ENCODE measurements around the gene FRMD8.

FRMD8 gene, protein sequence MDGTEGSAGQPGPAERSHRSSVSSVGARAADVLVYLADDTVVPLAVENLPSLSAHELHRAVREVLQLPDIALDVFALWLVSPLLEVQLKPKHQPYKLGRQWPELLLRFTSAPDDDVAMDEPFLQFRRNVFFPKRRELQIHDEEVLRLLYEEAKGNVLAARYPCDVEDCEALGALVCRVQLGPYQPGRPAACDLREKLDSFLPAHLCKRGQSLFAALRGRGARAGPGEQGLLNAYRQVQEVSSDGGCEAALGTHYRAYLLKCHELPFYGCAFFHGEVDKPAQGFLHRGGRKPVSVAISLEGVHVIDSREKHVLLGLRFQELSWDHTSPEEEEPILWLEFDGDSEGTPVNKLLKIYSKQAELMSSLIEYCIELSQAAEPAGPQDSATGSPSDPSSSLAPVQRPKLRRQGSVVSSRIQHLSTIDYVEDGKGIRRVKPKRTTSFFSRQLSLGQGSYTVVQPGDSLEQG

DNA sequence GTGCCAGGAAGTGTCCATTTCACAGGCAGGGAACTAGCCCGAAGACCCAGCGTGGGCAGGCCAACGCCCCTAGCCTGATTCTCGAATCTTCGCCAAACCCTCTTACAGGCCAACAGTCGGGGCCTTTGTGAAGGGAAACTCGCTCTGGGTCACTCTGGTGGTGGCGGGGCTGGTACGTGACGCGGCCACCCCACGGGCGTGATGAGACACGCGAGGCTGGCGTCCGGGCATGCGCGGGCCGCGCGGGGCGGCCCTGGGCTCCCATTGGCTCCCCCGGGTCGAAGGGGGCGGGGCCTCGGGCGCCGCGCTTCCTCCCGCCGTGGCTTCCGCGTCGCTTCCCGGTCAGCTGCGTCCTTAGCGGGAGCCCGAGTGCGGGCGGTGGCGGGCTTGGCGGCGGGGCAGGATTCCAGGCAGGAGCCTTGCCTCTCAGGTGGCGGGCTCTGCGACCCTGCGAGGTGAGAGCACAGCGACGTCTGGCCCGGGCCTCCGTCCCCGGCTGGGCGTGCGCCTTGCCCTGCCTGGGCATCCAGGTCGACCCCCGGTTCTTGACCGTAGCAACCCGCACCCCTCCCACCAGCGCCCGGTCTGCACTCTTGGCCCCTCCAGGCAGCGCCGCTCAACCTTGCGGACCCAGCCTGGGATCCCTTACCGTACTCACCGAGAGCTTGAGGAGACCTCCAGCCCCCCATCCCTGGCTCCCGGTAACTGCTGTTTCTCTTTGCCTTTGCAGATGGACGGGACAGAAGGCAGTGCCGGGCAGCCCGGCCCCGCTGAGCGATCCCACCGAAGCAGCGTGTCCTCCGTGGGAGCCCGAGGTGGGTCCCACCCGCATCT, at the start of gene FRMD8:
Gene FRMD8, plus strand, starts transcription at position 331 of the 834 bp plus-strand sequence. Its CDS starts 400 bp downstream, at position 731.
- peak; percentile 92 for DNase-seq

DNA sequence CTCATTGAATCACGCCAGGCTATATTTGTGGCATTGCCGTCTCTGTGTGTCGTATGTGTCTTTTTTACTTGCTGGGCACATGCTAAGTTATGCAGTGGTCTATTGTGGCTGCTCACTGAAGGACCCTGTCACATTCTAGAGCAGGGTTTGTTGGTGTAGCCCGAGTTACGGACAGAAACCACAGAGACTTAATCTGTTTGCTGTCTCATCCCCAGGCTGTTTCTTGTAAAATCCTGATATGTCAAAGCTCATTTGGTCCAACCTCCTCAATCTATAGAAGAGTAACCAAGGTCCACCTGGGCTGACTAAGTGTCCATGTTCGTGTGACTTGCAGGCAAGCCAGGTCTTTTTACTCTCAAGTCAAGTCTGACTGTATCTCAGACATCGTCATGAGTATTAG, 47.8 kb upstream of the FRMD8 start:
- DNase-seq: no peak

DNA sequence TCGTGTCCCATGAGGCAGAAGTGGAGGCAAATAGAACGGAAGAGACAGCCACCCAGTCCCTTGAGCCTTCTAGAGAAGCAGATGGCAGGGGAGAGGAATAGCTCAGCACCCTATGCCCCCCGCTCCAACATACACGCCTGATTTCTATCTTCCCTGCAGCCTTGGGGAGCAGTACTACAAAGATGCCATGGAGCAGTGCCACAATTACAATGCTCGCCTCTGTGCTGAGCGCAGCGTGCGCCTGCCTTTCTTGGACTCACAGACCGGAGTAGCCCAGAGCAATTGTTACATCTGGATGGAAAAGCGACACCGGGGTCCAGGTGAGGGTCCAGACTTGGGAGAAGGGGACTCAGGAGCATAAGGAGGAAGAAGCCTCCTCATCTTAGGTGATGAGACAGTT, 46.2 kb upstream of the FRMD8 start:
- no peak for DNase-seq

DNA sequence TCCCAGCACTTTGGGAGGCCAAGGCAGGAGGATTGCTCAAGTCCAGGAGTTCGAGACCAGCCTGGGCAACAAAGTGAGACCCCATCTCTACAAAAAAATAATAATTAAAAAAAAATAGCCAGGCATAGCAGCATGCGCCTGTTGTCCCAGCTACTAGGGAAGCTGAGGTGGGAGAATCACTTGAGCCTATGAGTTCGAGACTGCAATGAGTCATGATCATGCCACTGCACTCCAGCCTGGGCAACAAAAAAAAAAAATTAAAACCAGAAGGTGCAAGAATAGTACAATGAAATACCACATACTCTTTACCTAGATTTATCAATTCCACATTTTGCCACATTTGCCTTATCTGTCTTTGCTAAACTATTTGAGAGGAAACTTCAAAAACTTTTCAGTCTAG, 44.6 kb upstream of the FRMD8 start:
- no peak for DNase-seq

DNA sequence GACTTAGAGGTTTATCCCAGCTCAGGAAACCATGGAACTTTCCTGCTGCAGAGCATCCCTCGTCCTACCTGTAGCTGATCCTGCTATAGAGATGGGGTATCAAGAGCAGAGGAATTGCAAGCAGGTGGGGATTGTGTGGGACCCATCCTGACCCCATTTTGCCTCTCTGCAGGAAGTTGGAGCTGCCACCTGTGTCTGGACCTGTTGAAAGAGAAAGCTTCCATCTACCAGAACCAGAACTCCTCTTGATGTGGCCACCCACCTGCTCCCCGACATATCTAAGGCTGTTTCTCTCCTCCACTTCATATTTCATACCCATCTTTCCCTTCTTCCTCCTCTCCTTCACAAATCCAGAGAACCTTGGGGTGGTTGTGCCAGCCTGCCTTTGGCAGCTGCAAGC, 34.9 kb upstream of the FRMD8 start:
- DNase-seq: no peak

DNA sequence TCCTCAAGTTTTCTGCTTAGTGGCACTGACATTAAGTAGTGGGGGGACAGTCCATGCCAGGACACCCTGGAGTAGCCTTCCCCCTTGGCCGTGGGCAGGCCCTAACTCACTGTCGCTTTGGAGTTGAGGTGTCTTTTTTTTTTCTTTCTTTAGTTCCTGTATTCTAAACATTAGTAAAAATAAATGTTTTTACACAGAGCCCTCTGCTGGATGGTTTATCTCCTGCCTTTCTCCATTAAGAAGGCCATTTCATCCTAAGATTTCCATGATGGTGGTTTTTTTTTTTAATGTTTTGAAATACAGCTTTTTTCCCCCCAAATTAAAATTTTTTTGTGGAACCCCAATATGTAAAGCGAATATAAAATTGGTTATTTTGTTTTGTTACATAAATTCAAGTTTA, 33.7 kb upstream of the FRMD8 start:
- DNase-seq: no peak

DNA sequence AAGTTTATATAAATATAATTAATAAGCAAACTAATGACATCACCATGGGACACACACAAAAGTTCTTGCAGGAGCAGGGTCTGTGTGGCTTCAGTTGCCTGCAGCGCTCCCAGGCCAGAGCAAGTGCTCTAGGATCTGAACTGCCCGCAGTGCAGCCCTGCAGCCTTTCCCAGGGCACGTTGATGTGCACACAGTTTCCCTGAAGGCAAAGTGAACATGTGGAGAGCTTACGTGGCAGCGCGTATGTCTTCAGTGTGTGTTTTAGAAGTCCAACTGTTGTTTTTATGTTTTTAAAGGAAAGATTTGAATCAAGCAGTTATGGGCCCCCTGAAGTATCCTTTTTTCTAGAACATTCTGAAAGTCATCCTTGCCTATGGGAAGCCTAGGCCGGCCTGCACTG, 33.1 kb upstream of the FRMD8 start:
- DNase-seq: no peak

DNA sequence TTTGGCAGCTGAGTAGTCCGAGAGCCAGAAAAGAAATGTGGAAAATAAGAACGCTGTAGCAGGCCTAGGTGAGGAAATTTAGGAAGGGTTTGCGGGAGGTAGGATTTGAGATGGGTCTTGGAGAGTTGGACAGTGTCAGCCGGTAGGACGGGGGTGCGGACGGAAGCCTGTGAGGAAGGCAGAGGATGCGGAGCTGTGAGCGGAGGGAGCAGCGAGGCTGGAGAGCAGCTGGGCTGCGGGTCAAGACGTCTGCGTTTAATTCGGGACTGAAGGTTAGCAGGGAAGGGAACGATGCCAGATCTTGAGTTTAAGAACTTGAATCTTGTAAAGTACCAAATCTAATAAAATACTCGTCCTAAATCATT, 32.6 kb upstream of the FRMD8 start:
- DNase-seq: no peak

DNA sequence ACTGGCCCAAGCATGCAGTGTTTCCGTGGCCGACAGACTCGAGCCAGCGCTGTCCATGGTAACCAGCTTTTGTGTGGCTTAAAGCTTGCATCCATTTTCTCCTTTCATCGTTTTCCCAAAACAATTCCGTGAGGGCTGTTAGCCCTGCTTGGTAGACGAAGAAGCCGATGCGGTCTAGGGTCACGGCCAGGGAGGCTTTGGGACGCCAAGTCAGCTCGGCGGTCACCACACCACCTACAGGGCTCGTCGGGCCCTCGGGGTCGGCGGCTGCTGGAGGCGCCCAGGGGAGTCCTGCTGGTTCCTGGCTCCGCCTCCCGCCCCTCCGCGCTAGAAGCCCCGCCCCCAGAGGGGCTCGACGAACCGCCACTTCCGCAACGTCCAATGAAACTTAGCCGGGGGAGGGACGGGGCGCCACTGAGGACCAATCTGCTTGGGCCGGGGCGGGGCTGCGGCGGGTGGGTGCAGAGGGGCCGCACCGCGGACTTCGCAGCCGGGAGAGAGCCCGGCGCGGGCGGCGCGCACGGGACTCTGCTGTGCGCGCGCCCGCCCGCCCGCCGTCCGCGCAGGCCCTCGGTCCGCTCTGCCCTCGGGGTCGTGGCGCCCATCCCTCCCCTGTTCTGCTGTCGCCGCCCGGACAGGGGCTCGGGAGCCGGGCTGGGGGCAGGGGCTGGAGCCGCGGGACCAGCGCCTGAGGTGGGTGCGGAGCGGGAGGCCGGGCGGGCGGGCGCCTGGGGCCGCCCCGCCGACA, 32.0 kb upstream of the FRMD8 start, which contains the start of gene TIGD3:
Gene TIGD3, plus strand, starts transcription at position 487 of the 748 bp plus-strand sequence. CDS start 1,058 bp downstream, outside the sequence.
- peak; percentile 98 for DNase-seq

DNA sequence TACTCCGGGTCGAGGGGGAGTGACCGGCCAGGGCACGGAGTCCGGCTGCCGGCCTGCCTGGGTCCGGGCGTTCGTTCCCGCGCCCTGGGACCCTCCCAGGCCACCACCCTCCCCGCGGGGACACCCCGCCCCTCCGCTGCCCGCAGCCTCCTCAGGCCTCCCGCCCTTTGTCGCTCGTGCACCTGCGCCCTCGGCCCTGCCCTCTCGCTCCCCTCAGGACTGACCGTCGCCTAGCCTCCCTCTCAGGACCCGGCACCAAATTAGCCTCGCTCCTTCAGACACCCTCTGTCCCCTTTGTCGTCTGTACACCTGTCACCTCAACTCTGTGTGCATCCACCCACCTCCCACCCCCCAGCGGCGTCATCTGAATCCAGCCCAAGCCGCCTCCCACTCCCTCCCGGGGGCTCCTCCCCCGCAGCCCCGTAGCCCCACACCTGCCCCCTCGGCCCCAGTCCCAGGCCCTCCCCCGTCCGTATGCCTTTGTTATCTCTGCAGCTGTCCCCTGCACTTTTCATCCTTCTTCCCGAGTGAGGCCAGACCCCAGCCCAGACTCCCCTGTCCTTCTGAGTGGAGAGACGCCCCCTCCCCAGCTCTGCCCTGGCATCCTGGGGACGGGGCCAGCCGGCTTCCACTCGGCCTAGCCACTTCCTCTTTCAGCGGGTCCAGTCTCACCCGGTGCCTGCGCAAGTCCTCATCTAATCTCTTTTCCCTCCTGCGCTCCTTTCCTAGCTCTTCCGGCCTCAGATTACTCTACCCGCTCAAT, 31.2 kb upstream of the FRMD8 start:
- DNase-seq: peak; percentile 61

DNA sequence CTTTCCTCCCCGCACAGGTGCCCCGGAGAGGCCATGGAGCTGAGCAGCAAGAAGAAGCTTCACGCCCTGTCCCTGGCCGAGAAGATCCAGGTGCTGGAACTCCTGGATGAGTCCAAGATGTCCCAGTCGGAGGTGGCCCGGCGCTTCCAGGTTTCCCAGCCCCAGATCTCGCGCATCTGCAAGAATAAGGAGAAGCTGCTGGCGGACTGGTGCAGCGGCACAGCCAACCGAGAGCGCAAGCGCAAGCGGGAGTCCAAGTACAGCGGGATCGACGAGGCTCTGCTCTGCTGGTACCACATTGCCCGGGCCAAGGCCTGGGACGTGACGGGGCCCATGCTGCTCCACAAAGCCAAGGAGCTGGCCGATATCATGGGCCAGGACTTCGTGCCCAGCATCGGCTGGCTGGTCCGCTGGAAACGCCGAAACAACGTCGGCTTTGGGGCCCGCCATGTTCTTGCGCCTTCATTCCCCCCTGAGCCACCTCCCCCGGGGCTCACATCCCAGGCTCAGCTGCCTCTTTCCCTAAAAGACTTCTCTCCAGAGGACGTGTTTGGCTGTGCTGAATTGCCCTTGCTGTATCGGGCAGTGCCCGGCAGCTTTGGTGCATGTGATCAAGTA, 30.6 kb upstream of the FRMD8 start:
- no peak for DNase-seq

DNA sequence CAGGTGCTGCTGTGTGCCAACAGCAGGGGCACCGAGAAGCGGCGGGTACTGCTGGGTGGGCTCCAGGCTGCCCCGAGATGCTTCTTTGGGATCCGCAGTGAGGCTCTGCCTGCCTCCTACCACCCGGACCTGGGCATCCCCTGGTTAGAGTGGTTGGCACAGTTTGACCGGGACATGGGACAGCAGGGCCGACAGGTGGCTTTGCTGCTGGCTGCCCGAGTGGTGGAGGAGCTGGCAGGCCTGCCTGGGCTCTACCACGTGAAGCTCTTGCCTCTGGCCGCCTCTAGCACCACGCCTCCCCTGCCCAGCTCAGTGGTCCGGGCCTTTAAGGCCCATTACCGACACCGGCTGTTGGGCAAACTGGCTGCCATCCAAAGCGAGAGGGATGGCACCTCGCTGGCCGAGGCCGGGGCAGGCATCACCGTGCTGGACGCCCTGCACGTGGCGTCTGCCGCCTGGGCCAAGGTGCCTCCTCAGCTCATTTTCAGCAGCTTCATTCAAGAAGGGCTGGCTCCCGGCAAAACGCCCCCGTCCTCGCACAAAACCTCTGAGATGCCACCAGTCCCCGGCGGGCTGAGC, 30.0 kb upstream of the FRMD8 start:
- no peak for DNase-seq

DNA sequence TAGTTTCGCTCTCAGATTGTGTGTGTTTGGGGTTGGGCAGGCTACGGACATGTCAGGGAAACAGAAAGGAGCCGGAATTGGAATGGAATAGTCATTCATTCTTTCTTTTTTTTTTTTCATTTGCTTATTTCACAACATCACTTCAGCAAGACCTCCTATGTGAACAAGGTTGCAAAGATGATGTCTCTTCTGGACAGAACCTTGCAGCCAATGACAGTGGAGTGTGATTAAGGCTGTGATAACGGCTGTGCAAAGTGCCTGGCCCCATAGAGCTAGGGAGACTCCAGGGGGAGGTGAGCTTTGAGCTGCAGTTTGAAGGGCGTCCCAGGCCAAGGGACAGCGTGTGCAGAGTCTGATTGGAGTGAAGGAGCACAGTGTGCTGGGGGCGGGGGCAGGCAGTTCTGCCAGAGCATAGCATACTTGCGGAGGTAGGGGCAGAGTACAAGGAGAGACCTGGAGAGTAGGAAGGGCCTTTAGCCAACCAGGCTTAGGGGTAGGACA, 28.5 kb upstream of the FRMD8 start:
- DNase-seq: no peak

DNA sequence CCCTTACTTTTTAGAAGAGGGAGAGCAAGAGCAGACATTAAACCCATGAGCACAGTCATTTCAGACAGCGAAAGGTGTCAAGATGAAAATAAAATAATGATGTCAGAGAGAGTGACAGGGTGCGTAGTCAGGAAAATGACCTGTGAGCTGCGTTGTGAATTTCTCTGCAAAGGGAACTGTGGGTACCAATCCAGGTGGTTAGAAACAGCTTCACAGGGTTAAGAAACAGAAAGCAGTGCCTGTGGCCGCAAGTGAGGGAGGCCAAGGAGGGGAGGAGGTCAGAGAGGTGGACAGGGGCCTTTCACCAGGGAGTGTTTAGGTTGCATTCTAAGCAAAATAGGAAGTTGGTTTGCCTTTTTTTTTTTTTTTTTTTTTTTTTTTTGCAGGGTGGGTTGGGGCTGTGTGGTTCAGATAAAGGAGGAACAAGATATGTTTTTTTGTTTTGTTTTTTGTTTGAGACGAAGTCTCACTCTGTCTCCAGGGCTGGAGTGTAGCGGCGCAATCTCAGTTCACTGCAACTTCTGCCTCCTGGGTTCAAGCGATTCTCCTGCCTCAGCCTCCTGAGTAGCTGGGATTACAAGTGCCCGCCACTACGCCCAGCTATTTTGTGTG, 24.0 kb upstream of the FRMD8 start:
- no peak for DNase-seq

DNA sequence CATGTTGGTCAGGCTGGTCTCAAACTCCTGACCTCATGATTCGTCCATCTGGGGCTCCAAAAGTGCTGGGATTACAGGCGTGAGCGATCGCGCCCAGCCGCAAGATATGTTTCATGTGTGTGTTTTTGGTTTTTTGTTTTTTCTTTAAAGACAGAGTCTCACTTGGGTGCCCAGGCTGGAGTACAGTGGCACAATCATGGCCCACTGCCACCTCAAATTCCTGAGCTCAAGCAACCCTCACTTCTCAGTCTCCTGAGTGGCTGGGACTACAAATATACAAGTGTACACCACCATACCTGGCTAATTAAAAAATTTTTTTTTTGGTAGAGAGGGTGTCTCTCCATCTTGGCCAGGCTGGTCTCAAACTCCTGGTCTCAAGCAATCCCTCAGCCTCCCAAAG, 23.5 kb upstream of the FRMD8 start:
- DNase-seq: no peak

DNA sequence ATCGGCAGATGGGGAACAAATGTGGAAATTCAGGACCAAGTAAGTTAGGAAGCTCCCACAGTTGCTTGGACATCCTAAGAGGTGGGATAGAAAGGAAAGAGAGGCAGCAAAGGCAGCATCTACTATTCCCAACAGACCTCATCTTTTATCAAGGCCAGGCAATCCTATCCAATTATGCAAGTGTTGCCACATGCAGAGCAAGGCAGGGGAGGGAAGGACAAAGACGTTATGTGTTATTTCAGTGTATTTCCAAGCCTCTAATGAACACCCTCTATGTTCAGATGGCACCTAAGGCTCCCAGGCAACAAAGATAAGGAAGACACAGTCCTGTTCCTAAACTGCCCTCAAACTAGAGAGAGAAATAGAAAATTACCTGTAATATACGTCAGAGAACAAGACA, 22.7 kb upstream of the FRMD8 start:
- DNase-seq: no peak

DNA sequence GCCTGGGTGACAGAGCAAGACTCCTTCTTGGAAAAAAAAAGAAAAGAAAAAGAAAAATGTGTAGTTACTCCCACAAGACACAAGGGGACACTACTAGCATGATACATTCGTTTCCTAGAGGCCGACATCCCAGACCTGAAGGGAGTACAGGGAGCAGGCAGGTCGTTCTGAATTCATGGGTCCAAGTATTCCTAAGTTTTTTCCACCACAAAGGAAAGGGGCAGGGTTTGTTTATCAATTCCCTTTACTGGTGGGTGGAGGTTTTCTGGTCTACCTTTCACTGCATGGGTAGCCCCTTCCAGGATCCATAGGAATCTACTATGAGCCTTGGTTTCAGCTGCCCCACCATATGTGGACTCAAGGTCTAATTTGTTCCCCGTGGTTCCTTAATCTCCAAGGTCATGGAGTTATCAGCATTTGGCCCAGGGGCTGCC, 20.1 kb upstream of the FRMD8 start:
- DNase-seq: no peak

DNA sequence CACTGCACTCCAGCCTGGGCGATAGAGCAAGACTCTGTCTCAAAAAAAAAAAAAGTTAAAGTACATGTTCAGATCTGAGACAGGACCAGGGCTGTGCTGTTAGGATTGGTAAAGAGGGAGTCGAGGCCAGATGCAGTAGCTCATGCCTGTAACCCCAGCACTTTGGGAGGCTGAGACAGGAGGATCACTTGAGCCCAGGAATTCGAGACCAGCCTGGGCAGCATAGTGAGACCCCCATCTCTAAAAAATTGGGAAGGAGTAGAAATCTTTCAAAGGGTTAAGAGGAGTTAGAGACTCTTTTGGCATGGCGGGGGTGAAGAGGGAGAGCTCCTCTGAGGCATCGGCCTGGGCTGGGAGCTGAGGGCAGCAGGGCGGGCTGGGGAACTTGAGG, 15.8 kb upstream of the FRMD8 start:
- no peak for DNase-seq

DNA sequence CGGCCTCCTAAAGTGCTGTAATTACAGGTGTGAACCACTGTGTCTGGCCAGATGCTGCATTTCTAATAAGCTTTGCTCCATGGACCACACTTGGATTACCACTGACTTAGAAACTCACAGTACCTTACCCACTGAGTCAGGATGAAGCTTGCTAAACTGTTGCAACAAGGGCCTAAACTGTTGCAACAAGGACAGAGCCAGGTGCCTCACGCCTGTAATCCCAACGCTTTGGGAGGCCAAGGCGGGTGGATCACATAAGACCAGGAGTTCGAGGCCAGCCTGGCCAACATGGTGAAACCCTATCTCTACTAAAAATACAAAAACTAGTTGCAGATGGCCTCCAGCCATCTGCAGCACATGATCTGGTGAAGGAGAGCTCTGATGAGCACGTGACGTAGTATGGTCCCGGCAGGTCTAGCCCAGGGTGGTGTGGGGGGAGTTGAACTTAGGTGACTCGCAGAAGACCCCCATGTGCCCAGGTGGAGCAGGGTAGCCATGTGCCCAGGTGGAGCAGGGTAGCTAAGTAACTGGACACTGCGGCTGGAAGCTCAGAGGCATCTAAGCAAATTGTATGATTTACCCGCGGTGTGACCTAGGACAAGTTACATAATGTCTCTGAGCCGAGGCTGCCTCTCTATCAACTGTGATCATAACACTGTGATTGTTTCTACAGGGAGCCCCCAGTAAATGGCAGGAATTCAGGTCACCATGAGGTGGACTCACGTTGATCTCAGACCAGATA, 12.4 kb upstream of the FRMD8 start:
- no peak for DNase-seq

DNA sequence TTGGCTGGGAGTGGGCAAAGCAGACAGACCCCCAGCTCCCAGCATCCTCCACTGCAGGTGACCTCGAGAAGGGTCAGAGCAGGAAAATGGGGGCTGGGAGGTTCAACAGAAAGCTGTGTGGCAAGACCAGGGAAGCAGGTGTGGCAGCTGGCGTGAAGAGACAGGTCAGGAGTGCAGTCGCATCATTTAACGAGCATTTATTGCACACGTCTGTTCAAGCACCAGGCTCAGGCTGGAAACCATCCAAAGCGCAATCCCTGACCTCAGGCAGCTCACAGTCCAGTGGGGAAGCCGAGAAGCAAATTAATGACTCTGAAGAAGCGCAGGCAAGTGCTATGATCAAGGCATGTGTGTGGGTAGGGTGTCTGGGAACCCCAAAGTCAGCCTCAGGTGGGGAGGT, 11.4 kb upstream of the FRMD8 start:
- DNase-seq: no peak
